ENCODE measurements around the gene SLC16A3.

The SLC16A3 gene

DNA sequence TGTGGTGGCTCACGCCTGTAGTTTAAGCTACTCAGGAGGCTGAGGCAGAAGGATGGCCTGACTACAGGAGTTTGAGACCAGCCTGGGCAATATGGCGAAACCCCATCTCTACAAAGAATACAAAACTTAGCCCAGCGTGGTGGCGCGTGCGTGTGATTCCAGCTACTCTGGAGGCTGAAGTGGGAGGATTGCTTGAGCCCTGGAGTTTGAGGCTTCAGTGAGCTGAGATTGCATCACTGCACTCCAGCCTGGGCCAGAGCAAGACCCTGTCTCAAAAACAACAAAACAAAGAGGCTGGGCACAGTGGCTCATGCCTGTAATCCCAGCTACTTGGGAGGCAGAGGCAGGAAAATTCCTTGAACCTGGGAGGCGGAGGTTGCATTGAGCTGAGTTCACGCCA lies 51.7 kb downstream of the SLC16A3 start:
- in situ Hi-C loops (cut with MboI; ENCODE audit: low sequenced_read_pairs), result no loop called here

DNA sequence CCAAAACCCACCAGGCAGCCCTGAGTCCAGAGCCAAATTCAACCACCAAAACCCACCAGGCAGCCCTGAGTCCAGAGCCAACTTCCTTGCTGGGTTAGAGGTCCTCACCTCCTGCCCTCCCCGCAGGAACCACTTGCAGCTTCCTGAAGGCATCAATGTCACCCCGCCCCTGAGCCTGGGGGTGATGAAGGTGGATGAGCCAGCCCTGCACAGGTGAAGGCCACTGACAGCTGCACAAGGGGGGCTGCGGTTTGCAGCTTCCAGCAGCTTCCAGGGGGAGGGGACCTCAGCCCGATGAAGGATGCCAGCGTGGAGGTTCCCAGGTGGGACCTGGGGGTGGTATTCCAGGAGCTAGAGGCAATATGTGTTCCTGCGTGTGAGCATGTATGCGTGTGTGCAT lies 52.2 kb downstream of the SLC16A3 start:
- in situ Hi-C loops (cut with MboI; ENCODE audit: low sequenced_read_pairs), result no loop called here

- in situ Hi-C loops (cut with MboI; ENCODE audit: low sequenced_read_pairs), result no loop called here
These were observed 52.8 kb downstream of the SLC16A3 start for GRCh38 chr17:82281502-82282238.

DNA sequence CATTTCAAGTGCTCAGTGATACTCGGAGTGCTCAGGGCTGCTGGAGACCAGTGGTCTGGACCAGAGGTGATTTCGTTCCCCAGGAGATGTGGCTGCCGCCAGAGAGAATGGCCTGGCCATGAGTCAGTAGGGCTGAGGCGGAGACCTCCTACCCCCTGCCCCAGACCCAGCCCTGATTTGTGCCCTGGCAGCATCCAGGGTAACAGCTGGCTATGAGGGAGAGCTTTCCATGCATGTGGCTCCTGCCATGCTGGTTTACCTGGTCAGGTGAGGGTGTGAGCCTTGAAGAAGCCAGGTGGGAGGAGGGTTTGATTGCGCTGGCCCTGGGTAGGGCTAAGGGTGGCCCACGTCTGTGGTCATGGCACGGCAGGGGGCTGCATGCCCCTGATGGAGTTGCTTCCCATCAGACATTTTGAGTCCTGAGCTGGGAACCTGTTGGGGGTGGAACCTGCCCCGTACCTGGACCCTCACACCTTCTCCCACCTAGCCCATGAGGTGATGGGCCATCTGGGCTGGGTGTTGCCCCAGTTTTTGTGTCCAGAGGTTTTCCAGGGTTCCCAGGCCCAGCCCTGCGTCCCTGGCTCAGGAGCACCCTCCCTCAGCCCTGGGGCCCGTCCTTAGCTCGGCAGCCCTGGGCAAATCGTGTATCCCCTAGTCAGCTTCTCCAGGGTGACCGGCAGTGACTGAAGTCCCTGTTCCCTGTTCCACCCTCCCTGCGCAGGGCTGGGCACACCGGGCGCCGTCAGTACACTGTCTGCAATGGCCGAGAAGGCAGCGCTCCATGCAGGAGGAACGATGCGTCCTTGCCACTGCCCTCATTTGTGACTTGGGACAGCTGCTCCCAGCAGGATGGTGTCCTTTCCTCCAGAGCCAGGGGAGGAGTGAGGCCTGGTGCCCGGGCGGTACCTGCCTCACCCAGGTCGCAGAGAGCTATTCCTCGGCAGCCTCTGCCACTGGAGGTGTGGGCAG lies 53.7 kb downstream of the SLC16A3 start:
- in situ Hi-C loops (cut with MboI; ENCODE audit: low sequenced_read_pairs), result no loop called here

- in situ Hi-C loops (cut with MboI; ENCODE audit: low sequenced_read_pairs), result no loop called here
These were observed 54.4 kb downstream of the SLC16A3 start for GRCh38 chr17:82283208-82283749.

DNA sequence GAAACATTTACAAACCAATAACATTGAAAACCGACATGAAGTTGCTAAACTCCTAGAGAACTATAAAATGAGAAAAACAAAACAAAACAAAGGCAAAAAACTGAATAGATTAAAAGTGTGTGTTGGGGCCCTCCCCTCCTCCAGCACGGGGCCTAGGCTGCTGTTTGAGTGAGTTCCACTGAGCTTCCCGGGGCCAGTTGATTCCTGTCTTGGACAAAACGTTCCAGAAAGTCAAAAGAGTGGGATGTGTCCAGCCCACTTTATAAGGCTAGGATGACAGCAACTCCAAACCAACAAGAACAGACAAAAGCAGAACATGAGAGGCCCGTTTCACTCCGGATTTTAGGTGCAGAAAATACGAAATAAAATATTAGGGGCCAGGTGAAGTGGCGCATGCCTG lies 56.3 kb downstream of the SLC16A3 start:
- in situ Hi-C loops (cut with MboI; ENCODE audit: low sequenced_read_pairs), result no loop called here

GRCh38 chr17:82287013-82287867 lies 58.4 kb downstream of the SLC16A3 start:
- in situ Hi-C loops (cut with MboI; ENCODE audit: low sequenced_read_pairs), result no loop called here

GRCh38 chr17:82287868-82288801 lies 59.3 kb downstream of the SLC16A3 start:
- in situ Hi-C loops (cut with MboI; ENCODE audit: low sequenced_read_pairs), result no loop called here
